NT2/D1 (cell line): ENCODE data around the gene MLLT3.

Experiments used
- SUZ12 ChIP-seq: IDR thresholded peaks from 2 replicates; pipeline ENCODE4 v1.6.1; 2011; ENCODE audit not compliant: insufficient read length, insufficient read depth; ENCODE audit errors: extremely low read depth
- YY1 ChIP-seq: IDR thresholded peaks from 2 replicates; pipeline ENCODE4 v1.6.1; 2011; ENCODE audit not compliant: insufficient read length, insufficient read depth
- ZNF274 ChIP-seq: IDR thresholded peaks from 2 replicates; pipeline ENCODE4 v1.6.1; 2011; ENCODE audit warnings: mild to moderate bottlenecking, low read depth, low read length

GRCh38 chr9:20671635-20672034, 49.3 kb upstream of the MLLT3 start:
- no peak for TF ChIP-seq ZNF274
- no peak for TF ChIP-seq YY1
- TF ChIP-seq SUZ12: no peak
